Suppressor macrophage treated with lipopolysaccharide for 1 hour (primary cell): ENCODE data around the gene ICE2.

Experiments used
- DNase-seq, 3 donors: peaks; one replicate each; pipeline ENCODE4 v3.0.0-alpha.2; 2020 to 2022

ICE2 gene, protein sequence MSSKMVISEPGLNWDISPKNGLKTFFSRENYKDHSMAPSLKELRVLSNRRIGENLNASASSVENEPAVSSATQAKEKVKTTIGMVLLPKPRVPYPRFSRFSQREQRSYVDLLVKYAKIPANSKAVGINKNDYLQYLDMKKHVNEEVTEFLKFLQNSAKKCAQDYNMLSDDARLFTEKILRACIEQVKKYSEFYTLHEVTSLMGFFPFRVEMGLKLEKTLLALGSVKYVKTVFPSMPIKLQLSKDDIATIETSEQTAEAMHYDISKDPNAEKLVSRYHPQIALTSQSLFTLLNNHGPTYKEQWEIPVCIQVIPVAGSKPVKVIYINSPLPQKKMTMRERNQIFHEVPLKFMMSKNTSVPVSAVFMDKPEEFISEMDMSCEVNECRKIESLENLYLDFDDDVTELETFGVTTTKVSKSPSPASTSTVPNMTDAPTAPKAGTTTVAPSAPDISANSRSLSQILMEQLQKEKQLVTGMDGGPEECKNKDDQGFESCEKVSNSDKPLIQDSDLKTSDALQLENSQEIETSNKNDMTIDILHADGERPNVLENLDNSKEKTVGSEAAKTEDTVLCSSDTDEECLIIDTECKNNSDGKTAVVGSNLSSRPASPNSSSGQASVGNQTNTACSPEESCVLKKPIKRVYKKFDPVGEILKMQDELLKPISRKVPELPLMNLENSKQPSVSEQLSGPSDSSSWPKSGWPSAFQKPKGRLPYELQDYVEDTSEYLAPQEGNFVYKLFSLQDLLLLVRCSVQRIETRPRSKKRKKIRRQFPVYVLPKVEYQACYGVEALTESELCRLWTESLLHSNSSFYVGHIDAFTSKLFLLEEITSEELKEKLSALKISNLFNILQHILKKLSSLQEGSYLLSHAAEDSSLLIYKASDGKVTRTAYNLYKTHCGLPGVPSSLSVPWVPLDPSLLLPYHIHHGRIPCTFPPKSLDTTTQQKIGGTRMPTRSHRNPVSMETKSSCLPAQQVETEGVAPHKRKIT

DNA sequence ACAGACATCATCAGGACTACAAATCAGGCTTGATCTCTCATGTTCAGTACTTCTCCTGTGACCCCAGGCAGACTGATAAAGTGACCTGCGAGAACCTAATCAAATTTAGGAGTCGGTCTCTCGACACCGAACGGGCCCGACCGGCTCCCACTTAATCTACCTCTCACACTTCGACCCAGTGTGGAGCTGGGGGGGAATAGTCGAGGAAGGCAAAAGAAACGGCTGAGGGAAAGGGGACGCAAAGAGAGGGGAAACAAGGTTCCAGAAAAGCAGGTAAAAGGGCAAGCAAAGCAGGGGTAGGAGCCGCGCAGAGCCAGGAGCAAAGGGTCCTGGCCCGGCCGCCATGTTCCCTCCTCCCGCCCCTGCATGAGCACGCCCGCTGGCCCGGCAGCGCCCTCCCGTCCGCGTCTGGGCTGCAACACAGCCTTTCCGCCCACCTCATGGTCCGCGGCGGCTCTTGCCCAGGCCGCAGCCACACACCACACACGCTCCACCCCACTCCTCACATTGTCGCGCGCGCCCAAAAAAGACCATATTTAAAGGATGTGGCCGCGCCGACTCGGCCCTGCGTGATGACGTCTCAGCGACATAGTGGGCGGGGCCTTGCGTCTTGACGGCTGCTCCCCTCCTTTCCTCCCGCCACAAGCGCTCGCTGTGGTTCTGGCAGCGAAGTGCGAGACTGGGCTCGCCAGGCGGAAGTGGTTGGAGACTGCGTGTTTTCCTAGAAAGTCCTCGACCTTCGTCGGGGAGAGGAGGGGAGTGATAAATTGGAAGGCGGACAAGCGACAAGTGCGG lies at the start of gene ICE2:
Gene ICE2, minus strand, starts transcription at position 577 of the 795 bp plus-strand sequence. CDS start 1,165 bp downstream, outside the sequence.
- peak; percentile 98 for DNase-seq

DNA sequence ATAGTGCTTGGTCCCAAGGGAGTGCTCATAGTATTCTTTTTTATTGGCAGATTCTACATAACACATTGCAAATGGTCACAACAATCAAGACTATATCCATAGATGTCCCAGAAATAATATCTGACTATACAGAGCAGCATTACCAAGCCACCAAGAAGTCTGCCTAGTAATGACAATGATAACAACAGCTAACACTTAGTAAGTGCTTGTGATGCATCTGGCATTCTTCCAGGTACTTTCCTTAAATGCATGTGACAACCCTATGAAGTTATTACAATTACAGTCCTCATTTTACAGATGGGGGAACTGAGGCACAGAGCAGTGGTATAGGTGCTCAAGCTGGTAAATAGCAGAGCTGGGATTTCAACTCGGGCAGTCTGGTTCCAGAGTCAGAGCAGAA lies 49.6 kb upstream of the ICE2 start:
- DNase-seq = peak; percentile 33 to 39 (median 35)

GRCh38 chr15:60527456-60527855 lies 48.5 kb upstream of the ICE2 start:
- no peak for DNase-seq

- DNase-seq = no peak
Measured at GRCh38 chr15:60526127-60526616, 47.2 kb upstream of the ICE2 start.

GRCh38 chr15:60525341-60526039 lies 46.5 kb upstream of the ICE2 start:
- no peak for DNase-seq

- no peak for DNase-seq
Measured at GRCh38 chr15:60523056-60523455, 44.1 kb upstream of the ICE2 start.

DNA sequence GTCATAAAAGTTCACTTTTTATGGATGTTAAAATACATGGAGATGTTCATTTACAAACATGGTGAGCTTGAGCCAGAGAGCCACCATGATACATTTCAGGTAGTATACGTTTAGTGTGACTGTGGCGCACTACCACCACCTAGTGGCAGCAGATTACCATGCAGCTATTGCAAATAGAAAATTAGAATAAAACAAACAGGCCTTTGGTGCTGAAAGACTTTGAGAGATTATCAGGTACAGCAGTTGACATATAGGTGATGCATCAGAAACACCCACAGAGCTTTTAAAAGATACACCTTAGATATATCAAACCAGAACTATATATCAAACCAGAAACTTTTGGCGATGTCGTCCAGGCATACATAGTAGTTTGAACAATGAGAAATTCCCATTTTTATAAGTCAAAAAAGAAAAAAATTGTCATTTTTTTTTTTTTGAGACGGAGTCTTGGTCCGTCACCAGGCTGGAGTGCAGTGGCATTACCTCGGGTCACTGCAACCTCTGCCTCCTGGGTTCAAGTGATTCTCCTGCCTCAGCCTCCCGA lies 42.0 kb upstream of the ICE2 start:
- DNase-seq = peak; percentile 75 to 81 (median 79)

GRCh38 chr15:60520013-60520824 lies 41.3 kb upstream of the ICE2 start:
- no peak for DNase-seq

DNA sequence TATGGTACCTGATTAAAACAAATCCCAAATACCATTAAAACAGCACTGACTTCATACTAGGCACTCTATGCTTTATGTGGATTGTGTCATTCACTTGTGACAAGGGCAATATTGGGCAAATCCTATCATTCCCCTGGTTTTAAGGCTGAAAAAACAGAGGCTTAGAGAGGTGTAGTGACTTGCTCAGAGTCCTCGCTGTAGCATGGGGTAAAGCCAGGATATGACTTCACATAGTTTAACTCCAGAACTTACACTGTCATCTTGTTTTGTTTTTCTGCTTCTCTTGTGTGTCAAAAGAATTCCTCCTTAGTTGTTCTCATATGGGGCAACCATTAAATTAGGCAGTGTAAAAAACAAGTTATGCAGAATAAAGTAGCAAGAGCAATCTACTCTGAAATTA lies 40.3 kb upstream of the ICE2 start:
- DNase-seq = no peak

- no peak for DNase-seq
Measured at GRCh38 chr15:60518511-60518910, 39.6 kb upstream of the ICE2 start.

- no peak for DNase-seq
Measured at GRCh38 chr15:60514261-60514881, 35.4 kb upstream of the ICE2 start.

DNA sequence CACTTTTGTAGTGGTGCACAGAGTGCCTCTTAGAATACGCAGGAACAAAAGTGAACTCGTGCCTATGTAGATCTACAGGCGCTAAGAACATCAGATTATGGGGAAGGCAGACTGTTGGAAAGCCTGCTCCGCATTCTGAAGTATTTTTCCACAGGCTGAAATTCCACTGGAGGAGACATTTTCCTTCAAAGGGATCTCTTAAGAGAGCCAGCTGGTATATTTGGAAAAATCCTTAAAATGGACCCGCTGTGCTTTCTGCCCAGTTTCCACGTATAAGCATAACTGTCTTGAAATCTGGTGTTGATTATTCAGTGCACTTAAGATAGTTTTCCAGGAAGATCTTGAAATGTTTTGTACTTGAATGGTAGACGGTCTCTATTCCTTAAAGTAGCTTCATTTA lies 34.7 kb upstream of the ICE2 start:
- DNase-seq = no peak

DNA sequence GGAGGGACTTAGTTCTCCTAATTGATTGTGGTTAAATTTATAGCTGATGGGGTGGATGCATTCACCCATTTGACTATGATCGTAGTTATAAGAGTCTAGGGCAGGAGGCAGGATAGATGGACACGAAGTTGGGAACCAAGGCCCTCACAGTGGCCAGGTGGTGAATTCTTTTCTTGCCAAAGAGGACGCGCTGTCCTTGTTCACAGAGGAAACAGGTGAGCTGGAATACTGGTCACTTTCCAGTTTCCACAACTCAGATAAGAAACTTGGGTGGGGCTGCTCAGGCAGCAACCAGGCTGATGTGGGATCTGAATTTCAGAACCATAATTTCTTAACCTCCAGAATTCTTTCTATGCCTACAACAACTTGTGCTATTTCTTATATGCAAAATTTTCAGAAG lies 34.0 kb upstream of the ICE2 start:
- DNase-seq = no peak

DNA sequence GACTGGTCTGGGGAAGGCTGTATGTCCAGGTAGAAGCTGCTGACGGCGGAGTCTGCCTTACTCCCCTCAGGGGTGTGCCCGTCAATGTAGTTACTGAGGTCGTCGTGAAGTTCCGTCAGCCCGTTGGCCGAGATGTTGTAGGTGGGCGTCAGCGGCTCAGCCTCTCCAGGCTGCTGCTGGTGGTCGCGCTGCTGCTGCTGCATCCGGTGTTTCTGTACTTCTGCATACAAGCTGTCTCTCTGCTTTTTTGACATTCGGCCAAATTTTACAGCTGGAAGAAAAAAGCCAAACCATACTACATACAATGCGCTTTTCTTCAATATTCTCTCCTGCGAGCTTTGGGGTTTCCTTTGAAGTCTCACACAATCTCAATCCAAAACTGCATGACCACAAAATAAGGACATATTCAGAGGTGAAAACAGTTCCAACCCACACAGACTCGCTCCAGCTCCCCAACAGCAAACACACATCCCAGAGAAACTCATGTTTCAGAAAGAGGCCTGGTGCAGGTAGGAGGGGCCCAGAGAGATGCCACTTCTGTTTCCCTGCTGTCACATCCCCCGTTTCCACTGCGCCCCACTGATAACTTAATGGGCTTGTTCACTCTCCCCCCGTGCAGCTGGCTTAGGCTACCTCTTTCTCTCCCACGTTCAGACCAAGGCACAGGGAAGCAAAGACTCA lies 32.5 kb upstream of the ICE2 start:
- no peak for DNase-seq

GRCh38 chr15:60510006-60510405 lies 31.1 kb upstream of the ICE2 start:
- DNase-seq = no peak

- no peak for DNase-seq
Measured at GRCh38 chr15:60509470-60509869, 30.5 kb upstream of the ICE2 start.

DNA sequence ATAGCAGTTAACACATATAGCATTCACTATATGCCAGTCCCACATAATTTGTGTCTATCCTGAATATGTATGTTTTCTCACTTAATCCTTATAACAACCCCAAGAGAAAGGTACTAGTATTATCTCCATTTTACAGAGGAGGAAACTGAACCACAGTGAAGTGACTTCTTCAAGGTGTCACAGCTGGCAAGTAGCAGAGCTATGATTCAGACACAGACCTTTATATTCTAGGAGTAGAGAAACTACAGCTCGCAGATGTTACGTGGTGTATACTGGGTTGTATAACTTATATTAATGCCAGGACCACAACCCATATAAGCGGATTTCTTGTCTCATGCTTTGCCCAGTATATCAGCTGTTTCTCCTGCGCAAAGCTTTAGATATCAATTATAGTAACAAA lies 29.5 kb upstream of the ICE2 start:
- no peak for DNase-seq

DNA sequence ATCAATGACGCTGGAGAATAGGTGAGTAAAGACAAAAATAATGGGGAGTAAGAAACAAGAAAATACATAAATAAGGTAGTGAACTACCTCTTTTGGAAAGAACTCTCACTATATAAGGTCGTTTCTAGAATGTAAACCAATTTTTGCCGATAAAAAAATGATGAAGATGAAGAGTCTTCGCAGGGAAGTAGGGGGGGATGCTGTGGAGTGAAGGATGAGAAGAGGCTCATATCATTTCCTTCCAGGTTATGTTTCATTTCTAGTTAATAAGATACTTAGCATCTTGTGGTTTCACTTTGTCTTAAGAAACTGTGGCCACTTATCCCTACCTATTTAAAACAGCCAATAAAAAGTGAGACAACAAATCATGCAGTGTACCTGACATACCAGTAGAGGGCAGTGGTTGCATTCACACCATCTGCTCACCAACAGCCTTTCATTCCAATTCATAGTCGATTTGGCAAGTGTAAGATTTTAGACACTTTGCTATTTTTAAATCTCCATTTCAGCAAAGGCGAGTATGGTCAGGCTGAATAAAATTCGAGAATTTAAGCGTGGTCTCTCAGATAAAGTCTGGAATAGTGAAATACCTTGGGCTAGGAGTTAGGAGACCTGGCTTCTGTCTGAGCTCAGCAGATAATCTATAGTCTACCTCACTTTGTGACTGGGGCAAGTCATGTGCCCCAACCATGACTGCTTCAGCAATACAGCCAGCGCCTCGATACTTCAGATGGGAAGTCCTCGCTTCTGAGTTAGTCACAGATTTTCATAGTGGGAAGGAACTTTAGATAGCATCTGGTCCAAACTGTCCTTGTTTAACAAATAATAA lies 28.9 kb upstream of the ICE2 start:
- DNase-seq = peak; percentile 51 to 64 (median 63)

DNA sequence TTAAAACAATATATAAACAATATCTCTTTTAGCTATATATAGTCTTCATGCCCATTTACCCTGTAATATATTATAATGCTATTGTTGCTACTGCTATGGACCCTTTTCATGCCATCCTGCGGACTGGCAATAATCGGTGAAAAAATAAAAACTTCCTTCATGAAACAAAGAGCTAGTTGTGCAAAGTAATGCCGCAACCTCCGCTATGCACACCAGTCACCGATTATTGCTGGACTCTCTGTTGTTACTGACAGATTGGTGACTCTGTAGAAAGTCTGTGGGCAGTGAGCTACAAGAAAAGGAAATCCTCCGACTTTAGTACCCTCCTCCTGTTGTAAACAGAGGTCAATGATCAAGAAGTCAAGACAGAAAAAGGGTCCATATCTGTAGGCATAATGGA lies 17.9 kb upstream of the ICE2 start:
- no peak for DNase-seq
